GM15510 (cell line): ENCODE data around the gene CUL9.

Experiments used
- POLR2A ChIP-seq: IDR thresholded peaks from 3 replicates; pipeline ENCODE4 v1.6.1; 2011; ENCODE audit warnings: borderline replicate concordance; ENCODE audit not compliant: insufficient read length; ENCODE audit errors: extremely low read depth

The CUL9 gene

DNA sequence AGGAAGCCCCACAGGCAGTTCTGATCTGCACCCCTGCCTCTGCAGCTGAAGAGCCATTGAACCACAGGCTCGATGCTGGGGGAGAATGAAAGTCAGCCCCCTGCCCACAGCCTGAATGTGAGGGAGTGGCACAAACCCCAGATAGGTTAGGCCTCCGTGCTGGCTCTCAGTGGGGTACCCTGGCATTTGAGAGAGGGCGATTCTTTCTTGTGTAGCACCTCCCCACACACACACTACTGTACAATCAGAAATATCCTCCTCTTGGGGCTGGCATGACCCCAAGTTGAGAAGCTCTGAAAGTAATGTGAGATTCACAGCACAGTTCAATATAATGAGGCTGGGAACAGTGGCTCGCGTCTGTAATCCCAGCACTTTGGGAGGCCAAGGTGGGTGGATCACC is 79.2 kb downstream of the CUL9 start:
- no peak for TF ChIP-seq POLR2A

DNA sequence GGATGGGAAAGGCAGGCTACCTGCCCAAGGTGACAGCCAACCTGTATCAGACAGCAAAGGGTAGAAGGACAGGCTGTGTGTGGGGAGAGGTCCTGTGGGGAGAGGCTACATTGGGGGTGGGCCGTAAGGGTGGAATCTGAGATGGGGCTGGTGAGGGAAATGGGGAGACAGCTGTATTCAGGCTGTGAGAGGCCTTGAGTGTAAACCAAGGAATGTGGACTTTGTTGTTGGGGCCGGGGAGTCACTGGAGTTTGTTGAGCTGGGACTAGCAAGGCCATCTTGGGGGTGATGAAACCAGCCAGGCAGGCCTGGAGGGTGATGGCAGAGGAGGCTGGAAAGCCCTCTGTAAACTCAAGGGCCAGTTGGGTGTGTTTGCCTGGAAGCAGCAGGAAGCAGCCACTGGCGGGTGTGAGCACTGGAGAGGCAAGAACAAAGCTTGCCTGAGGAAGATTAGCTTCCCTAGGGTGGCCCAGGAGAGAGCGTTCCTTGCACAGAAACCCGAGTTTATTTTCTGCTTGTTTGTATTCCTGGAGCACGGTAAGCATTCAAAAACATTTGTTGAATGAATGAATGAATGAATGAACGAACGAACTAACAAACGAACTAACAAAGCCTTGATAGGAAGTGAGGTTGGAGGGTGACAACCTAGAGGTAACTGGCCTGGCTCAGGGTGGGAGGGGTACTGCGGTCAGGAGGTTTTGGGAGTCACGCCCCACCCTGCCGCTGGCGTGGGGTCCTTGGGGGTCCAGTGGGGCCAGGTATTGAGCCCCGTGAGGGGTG is 80.2 kb downstream of the CUL9 start:
- no peak for TF ChIP-seq POLR2A

DNA sequence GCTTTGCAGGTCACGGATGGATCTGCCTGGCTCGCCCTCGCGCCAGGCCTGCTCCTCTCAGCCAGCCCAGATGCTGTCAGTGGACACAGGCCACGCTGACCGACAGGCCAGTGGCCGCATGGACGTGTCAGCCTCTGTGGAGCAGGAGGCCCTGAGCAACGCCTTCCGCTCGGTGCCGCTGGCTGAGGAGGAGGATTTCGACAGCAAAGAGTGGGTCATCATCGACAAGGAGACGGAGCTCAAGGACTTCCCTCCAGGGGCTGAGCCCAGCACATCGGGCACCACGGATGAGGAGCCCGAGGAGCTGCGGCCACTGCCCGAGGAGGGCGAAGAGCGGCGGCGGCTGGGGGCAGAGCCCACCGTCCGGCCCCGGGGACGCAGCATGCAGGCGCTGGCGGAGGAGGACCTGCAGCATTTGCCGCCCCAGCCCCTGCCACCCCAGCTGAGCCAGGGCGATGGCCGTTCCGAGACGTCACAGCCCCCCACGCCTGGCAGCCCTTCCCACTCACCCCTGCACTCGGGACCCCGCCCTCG is 80.9 kb downstream of the CUL9 start:
- no peak for TF ChIP-seq POLR2A

DNA sequence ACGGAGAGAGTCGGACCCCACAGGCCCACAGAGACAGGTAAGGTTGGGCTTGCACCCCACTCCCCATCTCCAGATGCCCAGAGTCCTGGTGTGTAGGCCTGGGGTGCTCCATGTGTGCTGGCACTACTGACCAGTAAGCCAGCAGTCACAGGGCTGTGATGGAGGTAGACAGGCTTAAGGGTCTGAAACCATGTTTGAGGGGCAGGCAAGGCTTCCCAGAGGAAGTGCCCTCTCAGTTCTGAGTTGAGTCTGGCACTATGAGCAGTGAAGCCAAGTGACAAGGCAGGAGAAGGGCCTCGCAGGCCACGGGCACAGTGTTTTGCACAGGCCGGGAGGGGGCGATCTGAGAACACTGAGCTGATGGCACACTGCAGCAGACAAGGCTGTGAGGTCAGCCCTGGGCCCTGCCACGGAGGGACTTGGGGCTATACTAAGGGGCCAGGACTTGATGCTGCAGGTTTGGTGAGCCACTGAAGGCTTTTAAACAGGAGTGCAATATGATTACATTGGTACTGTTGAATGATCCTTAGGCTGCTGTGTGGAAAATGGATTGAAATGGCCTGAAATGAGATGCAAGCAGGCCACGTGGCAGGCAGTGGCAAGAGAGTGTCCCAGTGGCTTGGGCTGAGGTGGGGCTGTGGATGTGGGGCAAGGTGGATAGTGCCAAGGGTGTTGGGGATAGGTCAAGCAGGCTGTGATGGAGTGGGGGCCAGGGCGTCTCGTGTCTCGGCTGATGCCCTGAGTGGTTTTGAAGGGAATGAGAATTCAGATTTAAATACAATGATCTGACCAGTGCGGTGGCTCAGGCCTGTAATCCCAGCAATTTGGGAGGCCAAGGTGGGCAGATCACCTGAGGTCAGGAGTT is 81.5 kb downstream of the CUL9 start:
- TF ChIP-seq POLR2A: no peak

DNA sequence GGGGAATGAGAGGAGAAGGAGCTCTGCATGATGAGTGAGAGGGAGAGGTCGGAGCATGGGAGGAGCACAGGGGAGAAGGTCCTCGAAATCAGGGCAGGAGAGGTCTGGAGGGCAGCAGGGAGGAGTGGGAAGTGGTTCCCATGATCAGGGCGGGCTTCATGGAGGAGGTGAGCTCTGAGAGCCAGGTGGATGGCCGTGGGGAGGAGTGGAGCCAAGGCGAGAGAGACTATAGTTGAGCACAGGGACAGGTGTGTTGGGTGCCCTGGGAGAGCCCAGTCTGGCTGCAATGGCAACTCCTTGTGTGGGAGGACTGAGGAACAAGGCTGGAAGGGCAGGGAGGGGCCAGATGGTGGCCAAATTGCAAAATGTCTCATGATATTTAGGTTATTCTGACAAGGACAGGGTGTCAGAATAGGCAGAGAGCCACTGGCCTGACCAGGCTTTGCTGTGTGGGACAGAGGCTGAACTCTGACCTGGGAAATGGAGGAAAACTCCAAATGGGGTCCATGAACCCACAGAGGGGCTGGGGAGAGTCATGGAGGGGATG is 82.7 kb downstream of the CUL9 start:
- TF ChIP-seq POLR2A: no peak

DNA sequence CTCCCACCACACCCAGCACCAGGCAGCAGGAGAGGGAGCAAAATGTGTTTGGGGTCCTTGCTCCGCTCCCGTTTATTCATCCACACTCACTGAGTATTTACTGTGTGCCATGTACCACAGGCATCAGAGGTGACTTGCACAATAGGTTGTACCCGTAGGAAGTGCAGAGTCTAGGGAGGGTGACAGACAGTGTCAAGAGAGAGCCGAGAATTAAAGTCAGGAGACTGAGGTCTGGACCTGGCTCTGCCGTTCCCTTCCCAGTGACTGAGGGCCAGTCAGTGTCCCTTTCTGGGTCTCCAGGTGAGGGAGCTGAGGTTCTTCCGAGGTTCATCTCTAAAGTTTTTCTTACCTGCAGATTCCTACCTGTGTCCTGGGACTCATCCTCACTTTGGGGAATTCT is 83.6 kb downstream of the CUL9 start:
- TF ChIP-seq POLR2A: no peak

GRCh38 chr6:43267619-43268354 is 85.8 kb downstream of the CUL9 start:
- no peak for TF ChIP-seq POLR2A

DNA sequence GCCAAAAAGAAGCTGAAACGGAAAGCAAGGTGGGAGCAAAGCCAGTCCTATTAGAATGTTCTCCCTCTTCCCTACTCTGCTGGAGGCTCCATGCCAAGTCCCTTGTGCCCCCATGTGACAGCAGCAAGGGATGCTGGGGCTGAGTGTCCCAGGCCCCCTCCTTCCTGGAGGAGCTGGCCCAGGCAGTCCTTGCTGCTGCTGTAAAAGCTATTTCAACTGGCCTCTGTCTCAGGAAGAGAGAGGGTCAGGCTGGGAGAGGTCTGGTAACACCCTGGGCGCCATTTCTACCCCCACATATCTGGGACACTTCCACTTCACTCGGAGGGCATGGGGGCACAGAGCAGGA is 86.3 kb downstream of the CUL9 start:
- no peak for TF ChIP-seq POLR2A

GRCh38 chr6:43268782-43269272 is 86.8 kb downstream of the CUL9 start:
- TF ChIP-seq POLR2A: no peak

DNA sequence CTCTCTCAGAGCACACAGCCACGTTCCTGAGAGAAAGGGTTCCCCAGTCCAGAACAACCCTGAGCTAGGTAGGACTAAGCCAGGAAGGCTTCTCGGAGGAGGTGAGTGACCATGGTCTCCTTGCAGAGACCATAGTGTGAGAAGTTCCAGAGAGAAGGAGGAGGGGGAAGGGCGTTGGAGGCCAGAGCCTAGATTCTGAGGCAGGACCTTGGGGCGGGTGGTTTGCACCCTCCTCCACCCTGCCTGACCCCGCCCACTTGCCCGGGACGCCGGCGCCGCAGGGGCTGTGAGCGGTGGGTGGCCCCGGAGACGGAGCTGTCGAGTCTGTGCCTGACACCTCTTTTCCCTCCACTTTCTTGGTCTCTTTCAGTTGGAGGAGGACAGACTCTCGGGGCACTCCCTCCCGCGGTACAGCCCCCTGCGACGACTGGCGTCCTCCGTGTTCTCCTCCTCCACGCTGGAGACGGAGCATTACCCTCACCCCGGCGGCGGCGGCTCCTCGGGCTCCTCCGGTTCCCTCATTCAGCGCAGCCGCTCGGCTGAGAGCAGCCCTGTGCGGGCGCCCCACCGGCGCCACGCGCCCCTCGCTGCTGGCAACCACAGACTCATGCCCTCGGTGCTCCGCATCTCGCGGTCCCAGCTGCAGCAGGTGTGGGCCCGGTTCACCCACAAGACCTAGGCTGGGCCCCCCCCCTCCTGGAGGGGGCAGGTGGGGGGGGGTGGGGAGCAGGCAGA is 87.4 kb downstream of the CUL9 start:
- TF ChIP-seq POLR2A: no peak

DNA sequence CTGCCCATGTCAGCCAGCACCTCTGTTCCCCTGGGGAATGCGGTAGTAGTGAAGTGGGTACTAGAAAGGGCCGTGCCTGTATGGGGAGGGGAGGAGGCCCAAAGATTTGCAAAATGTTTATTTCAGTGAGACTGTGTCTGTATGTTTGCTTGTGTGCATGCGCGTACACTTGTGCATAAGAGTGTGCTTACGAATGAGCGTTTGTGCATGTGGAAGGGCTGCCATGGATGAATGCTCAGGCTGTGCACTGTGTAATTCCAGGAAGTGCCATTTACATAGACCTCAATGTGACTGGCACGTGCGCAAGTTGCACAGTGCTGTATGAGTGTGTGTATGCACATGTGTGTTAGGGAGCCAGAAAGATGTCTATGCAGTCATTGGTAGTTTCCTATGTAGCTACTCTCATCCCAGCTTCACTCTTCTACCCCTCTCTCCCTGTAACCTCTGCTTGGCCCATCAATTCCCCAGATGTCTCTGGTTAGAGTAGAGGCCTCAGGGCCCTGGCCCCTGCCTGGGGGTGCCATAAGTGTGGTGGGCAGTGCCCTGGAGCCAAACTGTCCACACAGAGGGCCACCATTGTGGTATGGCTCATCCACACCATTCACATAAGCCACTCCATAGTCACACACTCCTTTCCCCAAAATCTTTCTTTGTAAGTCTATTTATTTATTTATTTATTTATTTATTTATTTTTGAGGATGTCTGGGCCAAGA is 89.3 kb downstream of the CUL9 start:
- TF ChIP-seq POLR2A: no peak

DNA sequence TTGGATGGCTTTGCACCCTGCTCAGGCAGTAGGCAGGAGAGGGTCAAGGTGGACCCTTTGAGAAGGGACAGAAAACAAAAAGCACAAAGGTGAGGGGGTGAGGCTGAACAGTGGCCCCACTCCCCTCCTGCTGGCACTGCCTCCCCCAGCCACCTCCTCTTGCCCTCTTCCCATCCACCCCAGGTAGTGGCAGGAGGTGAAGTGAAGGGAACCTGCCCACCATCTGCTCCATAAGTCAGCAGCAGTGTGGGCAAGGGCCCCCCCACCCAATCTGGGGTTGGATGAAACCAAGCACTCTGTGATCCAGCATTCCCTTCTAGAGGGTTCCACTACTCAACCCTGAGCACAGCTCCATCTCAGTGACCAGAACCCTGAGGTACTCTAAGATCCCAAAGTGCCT is 89.9 kb downstream of the CUL9 start:
- TF ChIP-seq POLR2A: no peak

DNA sequence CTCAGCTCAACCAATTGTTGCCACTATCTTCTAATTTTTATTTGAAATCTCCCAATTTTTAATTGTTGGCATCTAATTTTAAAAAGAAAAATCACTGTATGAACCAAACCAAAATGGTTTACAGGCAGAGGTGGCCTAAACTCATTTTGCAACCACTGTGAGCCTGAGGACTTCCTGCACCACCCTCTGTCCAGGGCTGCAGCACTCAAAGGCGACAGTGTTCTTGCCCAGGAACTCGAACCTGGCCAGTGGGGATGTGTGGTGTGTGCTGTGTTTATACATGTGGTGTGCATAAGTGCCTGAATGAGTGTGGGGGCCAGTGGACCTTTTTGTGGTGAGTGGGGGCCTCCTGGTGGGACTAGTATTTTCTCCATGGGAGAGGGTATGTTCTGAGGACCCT is 91.7 kb downstream of the CUL9 start:
- no peak for TF ChIP-seq POLR2A
